ENCODE data around the gene CAMSAP2.

DNA sequence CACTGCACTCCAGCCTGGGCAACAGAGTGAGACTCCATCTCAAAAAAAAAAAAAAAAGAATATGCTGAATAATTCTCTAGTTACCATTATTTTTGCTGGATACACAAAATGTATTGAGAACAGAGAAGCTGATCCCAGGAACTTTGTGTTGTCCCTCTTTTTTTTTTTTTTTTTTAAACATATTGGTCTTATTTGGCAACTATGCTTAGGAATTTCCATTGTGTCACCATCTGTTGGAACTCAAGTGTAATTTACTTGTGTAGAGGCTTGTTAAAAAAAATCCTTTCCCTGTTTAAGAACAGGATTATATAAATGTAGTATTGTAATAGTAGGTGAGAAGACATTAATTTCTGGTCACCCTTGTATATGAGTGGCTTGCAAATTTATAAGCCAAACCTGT is 28.6 kb downstream of the CAMSAP2 start:
- TF ChIP-seq POLR2A (IDR thresholded peaks at IDR 0.05), result no peak
- TF ChIP-seq, protein P1, sequence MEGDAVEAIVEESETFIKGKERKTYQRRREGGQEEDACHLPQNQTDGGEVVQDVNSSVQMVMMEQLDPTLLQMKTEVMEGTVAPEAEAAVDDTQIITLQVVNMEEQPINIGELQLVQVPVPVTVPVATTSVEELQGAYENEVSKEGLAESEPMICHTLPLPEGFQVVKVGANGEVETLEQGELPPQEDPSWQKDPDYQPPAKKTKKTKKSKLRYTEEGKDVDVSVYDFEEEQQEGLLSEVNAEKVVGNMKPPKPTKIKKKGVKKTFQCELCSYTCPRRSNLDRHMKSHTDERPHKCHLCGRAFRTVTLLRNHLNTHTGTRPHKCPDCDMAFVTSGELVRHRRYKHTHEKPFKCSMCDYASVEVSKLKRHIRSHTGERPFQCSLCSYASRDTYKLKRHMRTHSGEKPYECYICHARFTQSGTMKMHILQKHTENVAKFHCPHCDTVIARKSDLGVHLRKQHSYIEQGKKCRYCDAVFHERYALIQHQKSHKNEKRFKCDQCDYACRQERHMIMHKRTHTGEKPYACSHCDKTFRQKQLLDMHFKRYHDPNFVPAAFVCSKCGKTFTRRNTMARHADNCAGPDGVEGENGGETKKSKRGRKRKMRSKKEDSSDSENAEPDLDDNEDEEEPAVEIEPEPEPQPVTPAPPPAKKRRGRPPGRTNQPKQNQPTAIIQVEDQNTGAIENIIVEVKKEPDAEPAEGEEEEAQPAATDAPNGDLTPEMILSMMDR (IDR thresholded peaks at IDR 0.05), result no peak

Measured in upper lobe of left lung (tissue), 4 donors.